T follicular helper cell (primary cell): ENCODE measurements around the gene HACD2.
"Not testable (repeated sequence)": the region's sequence is repeated elsewhere in the genome, so short reads cannot be mapped to it uniquely, and the experiment has no call there.

Experiments
- DNase-seq: peaks from one replicate; pipeline ENCODE4 v3.0.0-alpha.2; 2020; ENCODE audit warnings: low read depth

HACD2 gene

DNA sequence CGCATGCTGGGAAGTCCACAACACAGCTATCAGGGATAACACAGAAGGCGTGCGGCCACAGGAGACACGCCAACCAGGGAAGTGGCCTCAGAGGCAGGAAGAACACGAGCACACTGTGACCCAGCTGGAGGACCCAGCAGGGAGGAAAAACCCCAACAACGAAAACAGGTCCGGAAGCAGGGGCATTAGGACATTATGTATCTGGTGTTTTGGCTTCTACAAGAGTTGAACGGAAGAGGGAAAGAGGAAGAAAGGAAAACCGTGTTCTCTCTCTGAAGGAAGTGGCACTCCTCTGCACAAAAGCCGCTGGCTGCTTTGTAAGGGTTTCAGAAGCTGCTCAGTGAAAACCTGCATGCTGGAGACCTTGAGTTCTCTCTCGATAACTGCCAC lies 61.8 kb downstream of the HACD2 start:
- DNase-seq = no peak

- no peak for DNase-seq
These were observed 62.4 kb downstream of the HACD2 start for GRCh38 chr3:123522320-123523022.

DNA sequence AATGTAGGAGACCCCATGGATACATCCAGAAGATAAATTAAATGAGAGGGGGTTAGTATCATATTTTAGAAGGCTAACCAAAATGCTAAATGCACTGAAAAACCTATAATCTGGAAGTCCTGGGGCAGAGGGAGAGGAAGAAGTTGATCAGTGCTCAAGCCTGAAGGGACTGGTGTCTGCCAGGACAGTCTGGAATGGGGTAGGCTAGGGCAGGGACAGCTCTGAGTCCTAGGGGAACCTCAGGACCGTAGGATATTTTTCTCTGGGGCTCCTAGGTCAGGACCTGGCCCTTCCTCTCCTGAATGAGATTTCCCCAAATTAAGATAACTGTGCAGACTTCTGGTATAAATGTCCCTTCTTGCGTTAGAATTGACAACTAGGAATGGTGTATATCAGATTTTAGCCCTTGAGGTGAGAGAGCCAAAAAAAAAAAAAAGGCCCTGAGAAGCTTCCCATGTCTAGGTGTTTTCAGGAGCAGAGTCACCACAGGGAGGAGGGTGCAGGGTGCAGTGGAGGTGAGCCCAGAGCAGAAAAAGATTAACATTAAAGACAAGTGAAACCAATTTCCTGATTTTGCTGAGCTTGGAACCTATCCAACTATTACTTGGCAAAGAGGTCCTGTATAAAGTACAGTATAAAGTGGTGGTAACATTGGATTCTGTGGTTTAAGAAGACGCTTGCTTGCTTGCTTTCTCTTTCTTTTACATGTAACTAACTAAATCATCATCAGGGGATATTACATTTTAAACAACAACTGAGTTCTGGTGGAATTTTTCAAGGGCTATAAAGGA lies 63.5 kb downstream of the HACD2 start:
- DNase-seq = no peak

DNA sequence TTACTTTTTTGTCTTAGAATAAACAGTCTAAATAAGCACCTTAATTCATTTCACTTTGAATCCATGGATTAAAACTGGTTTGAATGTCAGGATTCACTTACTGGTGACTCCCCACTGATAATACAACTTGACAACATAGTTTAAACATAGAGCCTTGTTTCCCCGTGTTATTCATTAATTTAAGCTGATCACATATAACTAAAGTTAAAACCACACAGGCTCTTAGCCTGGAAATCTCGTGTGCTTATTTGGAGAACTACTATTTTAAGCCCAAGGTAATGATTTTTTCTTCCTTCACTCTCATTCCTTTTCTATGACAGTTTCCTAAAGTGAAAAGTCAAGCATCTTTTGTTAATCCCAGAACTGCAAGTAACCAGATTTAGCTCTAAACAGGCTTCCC lies 64.2 kb downstream of the HACD2 start:
- no peak for DNase-seq

DNA sequence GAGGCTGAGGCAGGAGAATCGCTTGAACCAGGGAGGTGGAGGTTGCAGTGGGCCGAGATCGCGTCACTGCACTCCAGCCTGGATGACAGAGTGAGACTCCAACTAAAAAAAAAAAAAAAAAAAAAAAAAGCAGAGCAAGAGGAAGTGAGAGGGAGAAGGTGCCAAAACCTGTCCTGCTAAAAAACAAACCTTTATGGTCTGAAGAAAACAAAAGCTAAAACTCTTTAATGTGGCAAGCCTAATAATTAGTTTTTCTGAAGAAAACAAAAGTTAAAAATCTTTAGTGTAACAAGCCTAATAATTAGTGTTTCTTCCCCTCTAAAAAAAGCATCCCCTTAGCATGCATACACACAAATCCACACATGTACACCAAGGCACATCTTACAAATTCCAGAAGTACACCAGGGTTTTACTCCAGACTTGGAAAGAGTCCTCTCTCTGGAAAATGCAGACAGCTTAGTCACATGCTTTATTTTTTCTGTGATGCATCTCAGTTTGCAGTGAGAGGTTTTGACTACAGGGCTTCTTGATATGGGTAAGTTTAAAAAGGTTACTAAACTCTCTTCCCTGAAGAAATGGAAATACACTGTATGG lies 65.9 kb downstream of the HACD2 start:
- DNase-seq = no peak

- no peak for DNase-seq
These were observed 73.1 kb downstream of the HACD2 start for GRCh38 chr3:123511726-123512125.

DNA sequence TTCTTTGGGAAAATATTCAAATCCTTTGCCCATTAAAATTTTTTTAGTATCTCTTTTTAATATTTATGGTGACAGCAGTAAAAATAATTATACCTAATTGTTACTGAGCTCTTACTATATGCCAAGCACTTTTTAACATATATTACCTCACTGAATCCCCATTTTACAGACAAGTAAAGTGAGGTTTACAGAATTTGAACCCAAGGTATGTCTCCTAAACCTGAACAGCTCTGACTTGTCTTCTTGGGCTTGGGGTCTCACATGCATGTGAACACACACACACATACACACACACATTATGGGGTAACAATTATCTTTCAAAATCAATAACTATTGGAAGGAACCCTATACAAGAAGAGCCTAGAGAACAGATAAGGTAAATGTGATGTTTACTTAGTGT lies 73.8 kb downstream of the HACD2 start:
- no peak for DNase-seq

DNA sequence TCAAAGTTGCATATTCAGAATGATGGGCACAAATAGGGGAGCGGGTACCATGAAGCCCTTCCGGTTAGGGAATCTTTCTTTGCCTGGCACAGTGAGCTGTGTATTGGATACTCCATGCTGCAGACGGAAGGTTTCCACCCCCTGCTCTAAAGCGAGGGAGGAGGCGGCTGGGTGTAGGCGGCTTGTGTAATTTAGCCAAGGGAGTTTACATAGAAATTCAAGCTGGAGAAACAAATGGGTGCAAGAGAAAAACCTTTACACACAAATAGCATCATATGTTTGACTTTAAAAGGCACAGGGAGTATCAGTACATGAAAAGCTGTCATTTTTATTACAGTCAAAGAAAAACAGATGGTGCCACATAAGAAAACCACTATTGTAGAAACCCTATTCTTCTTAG lies 76.7 kb downstream of the HACD2 start:
- DNase-seq = no peak

DNA sequence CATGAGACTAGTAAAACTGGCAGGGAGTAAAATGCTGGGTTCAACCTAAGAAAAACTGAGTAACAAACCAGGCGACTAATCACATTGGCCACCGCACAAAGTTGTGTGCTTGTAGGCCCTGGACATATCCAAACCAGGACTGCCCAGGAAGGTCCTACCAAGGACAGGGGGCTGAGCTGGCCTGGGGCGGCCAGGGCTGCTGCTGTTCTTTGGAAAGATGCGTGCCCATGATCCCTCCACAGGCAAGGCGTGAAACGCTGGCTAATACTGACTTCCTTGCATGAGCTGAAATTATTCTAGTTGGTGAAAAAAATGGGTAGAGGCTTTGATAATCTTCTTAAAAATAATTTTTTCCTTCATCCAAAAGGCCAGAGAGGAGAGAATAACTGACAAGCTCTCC lies 79.0 kb downstream of the HACD2 start:
- no peak for DNase-seq

DNA sequence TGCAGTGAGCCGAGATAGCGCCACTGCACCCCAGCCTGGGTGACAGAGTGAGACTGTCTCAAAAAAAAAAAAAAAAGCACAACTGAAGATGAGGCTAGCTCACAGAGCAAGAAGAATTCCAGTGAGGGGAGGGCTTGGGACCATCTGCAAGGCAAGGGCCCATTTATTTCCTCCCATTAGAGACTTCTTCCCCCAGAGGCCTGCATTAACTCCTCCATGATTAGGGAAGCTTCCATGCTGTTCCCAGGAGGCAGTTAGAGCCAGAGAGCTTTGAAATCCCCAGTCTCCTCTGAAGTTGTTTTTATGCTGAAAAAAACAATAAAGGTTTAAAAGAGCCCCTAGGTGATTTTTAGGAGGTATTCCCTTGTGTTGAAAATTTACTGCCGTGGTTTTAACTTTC lies 81.7 kb downstream of the HACD2 start:
- no peak for DNase-seq

DNA sequence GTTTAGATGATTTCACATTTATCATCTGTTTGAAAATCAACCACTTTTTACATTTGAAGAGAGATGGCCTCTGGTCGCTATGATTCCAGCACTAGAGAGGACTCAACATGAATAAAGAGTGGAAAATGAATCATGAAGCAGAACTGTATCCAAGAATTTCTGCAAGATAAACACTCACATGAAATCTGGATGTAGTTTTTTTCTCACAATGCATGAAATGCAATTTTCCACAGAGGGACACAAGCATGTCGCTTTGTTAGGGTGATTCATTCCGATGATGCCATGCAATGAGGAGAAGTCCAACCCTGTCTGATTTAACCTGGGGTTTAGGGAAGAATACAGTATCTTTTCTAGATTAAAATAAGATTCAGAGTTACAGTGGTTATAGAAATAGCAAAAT lies 85.5 kb downstream of the HACD2 start:
- DNase-seq = no peak

- DNase-seq = no peak
These were observed 86.1 kb downstream of the HACD2 start for GRCh38 chr3:123498761-123499160.

- no peak for DNase-seq
These were observed 90.9 kb downstream of the HACD2 start for GRCh38 chr3:123493912-123494311.

DNA sequence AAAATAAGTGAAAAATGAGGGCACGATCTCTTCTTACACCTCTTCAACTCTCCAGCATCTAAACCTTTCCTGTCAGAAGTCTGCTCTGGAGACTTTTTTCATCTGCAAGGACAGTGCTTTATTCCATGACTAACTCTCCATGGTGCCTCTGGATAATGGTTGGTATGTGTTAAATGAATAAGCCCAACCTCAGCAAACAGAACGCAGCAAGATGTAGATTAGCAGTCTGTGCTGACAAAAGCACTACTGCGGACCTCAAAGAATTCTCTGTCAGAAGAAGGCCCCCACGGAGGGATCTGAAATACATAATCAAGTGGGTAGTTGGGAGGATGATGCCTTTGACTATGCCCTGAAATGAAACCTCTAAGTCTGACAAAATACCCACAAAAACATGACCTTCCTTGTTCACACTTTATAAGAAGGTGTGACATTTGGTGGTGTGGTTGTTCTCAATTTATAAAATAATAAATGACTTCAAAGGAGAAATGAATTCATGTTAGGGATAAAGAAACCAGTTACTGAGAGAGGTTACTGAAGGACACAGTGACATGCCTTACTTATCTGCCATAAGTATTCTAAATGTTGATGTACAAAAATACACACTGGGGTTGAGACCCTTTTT lies 92.8 kb downstream of the HACD2 start:
- DNase-seq = no peak

DNA sequence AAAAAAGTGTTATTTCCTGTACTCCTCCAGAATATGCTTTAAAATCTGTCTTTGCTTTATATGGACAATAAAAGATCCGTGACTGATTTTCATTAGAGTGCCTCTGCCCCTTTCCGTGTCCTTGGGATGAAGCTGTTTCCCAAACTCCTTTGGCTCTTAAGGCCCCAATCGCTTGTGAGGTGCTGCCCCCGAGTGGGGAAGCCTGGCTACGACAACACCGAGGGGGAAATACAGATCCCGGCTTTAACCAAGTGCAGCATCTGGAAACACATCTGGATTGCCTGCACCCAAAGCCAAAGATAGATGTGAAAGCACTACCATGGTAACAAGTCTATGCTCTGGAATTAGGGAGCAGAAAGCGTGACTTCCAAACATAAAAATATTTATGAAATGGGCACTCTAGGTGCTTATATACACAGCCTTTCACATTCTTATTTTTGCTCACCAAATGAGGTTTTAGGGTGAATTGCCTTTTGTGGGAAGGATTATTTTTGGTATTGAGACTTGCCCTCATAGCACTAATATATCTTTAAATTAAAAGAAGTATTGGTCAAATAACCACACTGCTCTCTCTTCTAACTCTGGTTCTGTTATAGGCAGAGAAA lies 95.4 kb downstream of the HACD2 start:
- DNase-seq = peak; percentile 6

DNA sequence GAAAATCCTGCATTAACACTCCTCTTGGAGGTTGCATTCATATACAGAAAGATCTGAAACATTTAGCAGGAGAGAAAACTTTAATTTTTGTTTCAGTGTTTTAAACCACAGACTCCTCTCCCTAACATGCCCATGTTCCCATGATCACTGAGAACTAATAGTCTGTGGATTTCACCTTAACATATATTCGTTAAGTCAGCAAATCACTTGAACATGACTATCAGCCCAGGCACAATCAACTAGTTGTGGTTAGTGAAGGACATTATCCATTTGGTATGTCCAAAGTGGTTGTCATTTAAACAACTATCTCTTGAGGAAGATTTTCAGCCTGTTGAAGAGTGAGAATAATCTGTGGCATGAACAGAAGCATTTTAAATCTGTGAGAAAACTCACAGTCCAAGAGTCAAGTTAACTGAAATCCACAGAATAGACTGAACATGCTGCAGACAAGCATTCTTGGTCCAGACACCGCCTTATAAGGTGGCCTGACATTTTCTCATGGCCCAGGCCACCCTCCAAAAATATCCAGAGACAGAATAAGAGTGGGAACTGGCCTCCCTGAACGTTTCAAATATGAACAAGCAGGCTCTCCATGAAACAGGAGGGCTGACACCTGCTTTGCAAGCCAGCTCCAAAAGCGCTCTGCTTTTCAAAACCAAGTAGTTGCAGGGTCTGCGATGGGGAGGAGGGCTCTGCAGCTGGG lies 96.1 kb downstream of the HACD2 start:
- no peak for DNase-seq

GRCh38 chr3:123487063-123487462 lies 97.8 kb downstream of the HACD2 start:
- not testable (repeated sequence) for DNase-seq

DNA sequence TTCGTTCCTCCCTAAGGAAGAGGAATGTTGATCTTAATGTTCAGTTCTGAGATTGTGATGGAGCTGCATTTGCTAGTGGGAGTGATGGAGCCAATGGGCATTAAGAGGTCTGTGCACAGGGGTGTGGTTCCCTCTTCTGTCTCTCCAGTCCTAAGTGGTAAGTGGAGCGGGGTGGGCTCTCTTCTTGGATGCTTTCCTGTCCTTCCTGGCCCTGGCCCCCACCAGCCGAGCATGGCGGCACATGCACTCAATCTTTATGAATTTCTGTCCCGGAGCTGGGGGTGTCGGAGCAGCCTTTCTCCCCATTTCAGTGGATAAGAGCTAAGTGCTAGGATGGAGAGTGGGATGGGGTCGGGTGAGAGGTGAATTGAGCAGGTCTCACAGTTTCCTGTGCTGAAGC lies 98.4 kb downstream of the HACD2 start:
- no peak for DNase-seq

- DNase-seq = no peak
These were observed 99.3 kb downstream of the HACD2 start for GRCh38 chr3:123485551-123485950.

- no peak for DNase-seq
These were observed 101.7 kb downstream of the HACD2 start for GRCh38 chr3:123483146-123483545.

- DNase-seq = no peak
These were observed 103.0 kb downstream of the HACD2 start for GRCh38 chr3:123481722-123482457.
